Prostate gland (tissue), 2 donors: Measurements from ENCODE around the gene RSRC2.

ENCODE experiments used
- CTCF ChIP-seq, 4 experiments: fragments of 200-600 bp in 2 of 4; fragments of 450-650 bp in 2 of 4; sonication (generic) in 2 of 4; IDR thresholded peaks; 1 replicate in 3 of 4; 2 replicates in 1 of 4; pipeline ENCODE4 v1.5.1; 2016 to 2019; ENCODE audit warnings: antibody characterized with exemption in 4 of 4, mild to moderate bottlenecking in 2 of 4, moderate library complexity in 2 of 4
- POLR2A ChIP-seq: fragments of 450-650 bp; IDR thresholded peaks from one replicate; pipeline ENCODE4 v1.6.1; 2016; ENCODE audit warnings: antibody characterized with exemption, mild to moderate bottlenecking
- POLR2AphosphoS5 ChIP-seq: sonication (generic); formaldehyde crosslinking; IDR thresholded peaks from one replicate; pipeline ENCODE4 v1.6.1; 2017; ENCODE audit warnings: antibody characterized with exemption

- TF ChIP-seq CTCF (IDR thresholded peaks at IDR 0.05) = peak in 2 of 4 experiments; percentile 5 to 9
- peak; percentile 94 for TF ChIP-seq POLR2A
- peak; percentile 98 for TF ChIP-seq POLR2AphosphoS5
Measured at GRCh38 chr12:122526683-122527477, at the start of gene RSRC2, which contains the start of gene KNTC1.
